ENCODE data around the gene GNMT. TPM values are rescaled to one million over a fixed set of nuclear protein-coding genes. Genes with fewer than 3 reads are reported as not detected.

The GNMT gene
- polyA plus RNA-seq, 1 of the 3 experiments (the other 2 are of a cell fraction), result 2.0 TPM

DNA sequence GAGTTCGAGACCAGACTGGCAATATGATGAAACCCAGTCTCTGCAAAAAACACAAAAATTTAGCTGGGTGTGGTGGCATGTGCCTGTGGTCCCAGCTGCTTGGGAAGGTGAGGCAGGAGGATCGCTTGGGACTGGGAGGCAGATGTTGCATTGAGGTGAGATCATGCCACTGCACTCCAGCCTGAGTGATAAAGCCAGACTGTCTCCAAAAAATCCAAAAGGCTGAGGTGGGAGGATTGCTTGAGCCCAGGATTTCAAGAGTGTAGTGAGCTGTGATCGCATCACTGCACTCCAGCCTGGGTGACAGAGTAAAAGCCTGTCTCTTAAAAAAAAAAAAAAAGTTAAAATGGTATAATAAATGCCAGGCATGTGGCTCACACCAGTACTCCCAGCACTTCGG is 46.0 kb upstream of the GNMT start:
- Histone ChIP-seq H3F3A (replicated peaks; ENCODE audit: insufficient read depth) (no peaks in the 10 kb centered on the region), H3K79me2 (ENCODE audit: insufficient read depth) (no peaks in the 10 kb centered on the region), H3K9ac (no peak overlapping the region), H3K4me3 (ENCODE audit: low read depth in 2 of 2, low read length in 1 of 2) (no peak overlapping the region), H4K20me1 (ENCODE audit: insufficient read depth) (no peaks in the 10 kb centered on the region), H3K27me3 (ENCODE audit: insufficient read depth) (no peaks in the 10 kb centered on the region), H3K4me1 (ENCODE audit: control insufficient read depth in 1 of 2, insufficient read depth in 2 of 2, low read depth in 1 of 2, low read length in 1 of 2) (no peaks in the 10 kb centered on the region), H2AFZ (ENCODE audit: low read depth) (no peak overlapping the region), H3K27ac (ENCODE audit: low read depth in 2 of 2, low read length in 1 of 2) (no peak overlapping the region), H3K36me3 (replicated peaks in 1 of 2; ENCODE audit: control insufficient read depth in 1 of 2, insufficient read depth in 2 of 2, low read length in 1 of 2) (no peaks in the 10 kb centered on the region), H3K9me2 (no peaks in the 10 kb centered on the region), H3K4me2 (no peak overlapping the region), H3K9me3 (no peaks in the 10 kb centered on the region)
- 78% methylated on average over 4 of the region's 4 CpGs for WGBS (ENCODE audit: low lambda C conversion rate)
- CTCF ChIA-PET, result interaction anchor here (0.6 to 2.4 kb wide), 3 partner anchors 14 to 229 kb away, joined by 3 to 7 read pairs (median 4); no protein-coding TSS in a partner anchor
- no peak for TF ChIP-seq EP300 (IDR thresholded peaks at IDR 0.05; ENCODE audit: borderline replicate concordance in 1 of 2, low read depth in 1 of 2, low read length in 1 of 2)
- POLR2A ChIA-PET, result interaction anchor here (1.6 kb wide), 1 partner anchor 14 kb away, joined by 6 read pairs; the partner anchor contains the start of gene CNPY3
- no peak for DNase-seq

DNA sequence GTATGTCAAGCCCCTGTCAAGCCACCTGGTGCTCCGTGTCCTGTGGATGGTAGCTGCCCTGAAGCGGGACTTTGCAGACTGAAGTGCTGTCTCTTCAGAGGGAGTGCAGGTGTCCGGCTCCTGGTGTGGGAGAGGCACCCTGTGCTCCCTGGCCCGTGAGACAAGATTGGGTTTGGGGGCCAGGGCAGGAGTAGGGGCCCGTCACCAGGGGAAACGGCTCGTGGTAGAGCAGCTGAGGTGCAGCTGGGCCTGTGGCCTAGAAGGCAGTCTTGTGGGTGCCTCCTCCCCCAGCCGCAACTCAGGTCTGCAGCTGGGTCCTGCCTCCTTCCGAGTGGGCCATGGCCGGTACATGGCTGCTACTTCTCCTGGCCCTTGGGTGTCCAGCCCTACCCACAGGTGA is 44.8 kb upstream of the GNMT start, which contains the start of gene PTCRA:
Gene PTCRA, plus strand, starts transcription at position 322 of the 400 bp plus-strand sequence. Its CDS starts 17 bp downstream, at position 339.
- Histone ChIP-seq H4K20me1 (ENCODE audit: insufficient read depth) (no peaks in the 10 kb centered on the region), H3F3A (replicated peaks; ENCODE audit: insufficient read depth) (no peaks in the 10 kb centered on the region), H3K9ac (no peak within 1 kb of the TSS), H3K4me1 (ENCODE audit: control insufficient read depth in 1 of 2, insufficient read depth in 2 of 2, low read depth in 1 of 2, low read length in 1 of 2) (no peaks in the 10 kb centered on the region), H3K9me3 (no peaks in the 10 kb centered on the region), H3K79me2 (ENCODE audit: insufficient read depth) (no peaks in the 10 kb centered on the region), H3K9me2 (no peaks in the 10 kb centered on the region), H3K27ac (ENCODE audit: low read depth in 2 of 2, low read length in 1 of 2) (no peak within 1 kb of the TSS), H3K4me3 (ENCODE audit: low read depth in 2 of 2, low read length in 1 of 2) (no peak within 1 kb of the TSS), H3K27me3 (ENCODE audit: insufficient read depth) (no peaks in the 10 kb centered on the region), H3K4me2 (no peak within 1 kb of the TSS), H2AFZ (ENCODE audit: low read depth) (no peak within 1 kb of the TSS), H3K36me3 (replicated peaks in 1 of 2; ENCODE audit: control insufficient read depth in 1 of 2, insufficient read depth in 2 of 2, low read length in 1 of 2) (no peaks in the 10 kb centered on the region)
- DNase-seq, result no peak
- TF ChIP-seq FOXM1 (IDR thresholded peaks at IDR 0.05; ENCODE audit: low read depth) (no peak), JUND (IDR thresholded peaks at IDR 0.05) (no peak), GATA2 (CRISPR knock-in tag; IDR thresholded peaks at IDR 0.05) (no peak), FOSL2 (IDR thresholded peaks at IDR 0.05; ENCODE audit: borderline replicate concordance, low read depth) (no peak), YY1 (IDR thresholded peaks at IDR 0.05; ENCODE audit: low read depth) (no peak), TCF12 (IDR thresholded peaks at IDR 0.05) (no peak), GABPA (IDR thresholded peaks at IDR 0.05; ENCODE audit: low read depth) (no peak), RAD21 (IDR thresholded peaks at IDR 0.05; ENCODE audit: low read length) (no peak), ELF1 (IDR thresholded peaks at IDR 0.05) (no peak)
- TF ChIP-seq, protein P1, sequence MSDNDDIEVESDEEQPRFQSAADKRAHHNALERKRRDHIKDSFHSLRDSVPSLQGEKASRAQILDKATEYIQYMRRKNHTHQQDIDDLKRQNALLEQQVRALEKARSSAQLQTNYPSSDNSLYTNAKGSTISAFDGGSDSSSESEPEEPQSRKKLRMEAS (IDR thresholded peaks at IDR 0.05; ENCODE audit: low read depth), result no peak
- TF ChIP-seq, protein P2, sequence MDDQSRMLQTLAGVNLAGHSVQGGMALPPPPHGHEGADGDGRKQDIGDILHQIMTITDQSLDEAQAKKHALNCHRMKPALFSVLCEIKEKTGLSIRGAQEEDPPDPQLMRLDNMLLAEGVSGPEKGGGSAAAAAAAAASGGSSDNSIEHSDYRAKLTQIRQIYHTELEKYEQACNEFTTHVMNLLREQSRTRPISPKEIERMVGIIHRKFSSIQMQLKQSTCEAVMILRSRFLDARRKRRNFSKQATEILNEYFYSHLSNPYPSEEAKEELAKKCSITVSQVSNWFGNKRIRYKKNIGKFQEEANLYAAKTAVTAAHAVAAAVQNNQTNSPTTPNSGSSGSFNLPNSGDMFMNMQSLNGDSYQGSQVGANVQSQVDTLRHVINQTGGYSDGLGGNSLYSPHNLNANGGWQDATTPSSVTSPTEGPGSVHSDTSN (IDR thresholded peaks at IDR 0.05), result no peak
- ChIA-PET CTCF (interaction anchor here (2.4 kb wide), 1 partner anchor 15 kb away, joined by 7 read pairs; no protein-coding TSS in a partner anchor), POLR2A (no interaction called here)
- WGBS (ENCODE audit: low lambda C conversion rate), result no CpG with 5 or more reads among the region's 10 CpGs

DNA sequence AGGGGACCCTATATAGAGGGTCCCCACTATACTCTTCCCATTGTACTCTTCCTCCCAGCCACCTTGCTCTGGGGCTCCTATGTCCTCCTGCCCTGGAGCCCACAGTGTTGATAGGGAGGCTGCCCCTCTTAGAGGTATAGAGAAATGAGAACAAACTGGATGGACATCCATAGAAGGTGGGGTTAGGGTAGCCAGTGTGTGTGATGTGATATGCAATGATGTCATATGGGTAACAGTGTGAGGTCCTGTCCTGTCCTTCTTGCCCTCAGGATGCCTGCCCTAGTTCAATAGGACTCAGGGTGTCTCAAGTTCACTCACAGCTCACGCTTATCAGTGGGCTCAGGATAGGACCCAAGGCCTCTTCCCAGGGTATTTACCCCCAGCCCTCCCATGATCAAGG is 44.3 kb upstream of the GNMT start:
- no peaks in the 10 kb centered on the region for H3K4me1 ChIP-seq (ENCODE audit: control insufficient read depth in 1 of 2, insufficient read depth in 2 of 2, low read depth in 1 of 2, low read length in 1 of 2)
- H3F3A ChIP-seq (replicated peaks; ENCODE audit: insufficient read depth), result no peaks in the 10 kb centered on the region
- WGBS (ENCODE audit: low lambda C conversion rate), result no CpG with 5 or more reads among the region's 1 CpG
- H3K79me2 ChIP-seq (ENCODE audit: insufficient read depth), result no peaks in the 10 kb centered on the region
- H4K20me1 ChIP-seq (ENCODE audit: insufficient read depth), result no peaks in the 10 kb centered on the region
- no peak for DNase-seq
- H3K36me3 ChIP-seq (replicated peaks in 1 of 2; ENCODE audit: control insufficient read depth in 1 of 2, insufficient read depth in 2 of 2, low read length in 1 of 2), result no peaks in the 10 kb centered on the region
- no peak overlapping the region for H3K9ac ChIP-seq
- H3K9me2 ChIP-seq, result no peaks in the 10 kb centered on the region
- ChIA-PET CTCF (interaction anchor here (1.3 to 2.4 kb wide), 2 partner anchors 14 to 15 kb away, joined by 3 to 7 read pairs; no protein-coding TSS in a partner anchor), POLR2A (interaction anchor here (1.2 kb wide), 1 partner anchor 13 kb away, joined by 5 read pairs; the partner anchor contains the start of gene CNPY3)
- H2AFZ ChIP-seq (ENCODE audit: low read depth), result no peak overlapping the region
- H3K4me2 ChIP-seq, result no peak overlapping the region
- H3K4me3 ChIP-seq (ENCODE audit: low read depth in 2 of 2, low read length in 1 of 2), result no peak overlapping the region
- no peaks in the 10 kb centered on the region for H3K27me3 ChIP-seq (ENCODE audit: insufficient read depth)
- H3K9me3 ChIP-seq, result no peaks in the 10 kb centered on the region
- H3K27ac ChIP-seq (ENCODE audit: low read depth in 2 of 2, low read length in 1 of 2), result no peak overlapping the region
- TF ChIP-seq FOXJ3 (CRISPR knock-in tag; IDR thresholded peaks at IDR 0.05) (no peak), NRF1 (IDR thresholded peaks at IDR 0.05; ENCODE audit: low read depth, low read length) (no peak), ELF1 (IDR thresholded peaks at IDR 0.05) (no peak), SMC3 (IDR thresholded peaks at IDR 0.05; ENCODE audit: low read depth, low read length) (no peak), RCOR1 (IDR thresholded peaks at IDR 0.05; ENCODE audit: low read length) (no peak)
- TF ChIP-seq, protein P3, sequence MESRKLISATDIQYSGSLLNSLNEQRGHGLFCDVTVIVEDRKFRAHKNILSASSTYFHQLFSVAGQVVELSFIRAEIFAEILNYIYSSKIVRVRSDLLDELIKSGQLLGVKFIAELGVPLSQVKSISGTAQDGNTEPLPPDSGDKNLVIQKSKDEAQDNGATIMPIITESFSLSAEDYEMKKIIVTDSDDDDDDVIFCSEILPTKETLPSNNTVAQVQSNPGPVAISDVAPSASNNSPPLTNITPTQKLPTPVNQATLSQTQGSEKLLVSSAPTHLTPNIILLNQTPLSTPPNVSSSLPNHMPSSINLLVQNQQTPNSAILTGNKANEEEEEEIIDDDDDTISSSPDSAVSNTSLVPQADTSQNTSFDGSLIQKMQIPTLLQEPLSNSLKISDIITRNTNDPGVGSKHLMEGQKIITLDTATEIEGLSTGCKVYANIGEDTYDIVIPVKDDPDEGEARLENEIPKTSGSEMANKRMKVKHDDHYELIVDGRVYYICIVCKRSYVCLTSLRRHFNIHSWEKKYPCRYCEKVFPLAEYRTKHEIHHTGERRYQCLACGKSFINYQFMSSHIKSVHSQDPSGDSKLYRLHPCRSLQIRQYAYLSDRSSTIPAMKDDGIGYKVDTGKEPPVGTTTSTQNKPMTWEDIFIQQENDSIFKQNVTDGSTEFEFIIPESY (IDR thresholded peaks at IDR 0.05; ENCODE audit: borderline replicate concordance, low read depth), result no peak
- TF ChIP-seq, protein P4, sequence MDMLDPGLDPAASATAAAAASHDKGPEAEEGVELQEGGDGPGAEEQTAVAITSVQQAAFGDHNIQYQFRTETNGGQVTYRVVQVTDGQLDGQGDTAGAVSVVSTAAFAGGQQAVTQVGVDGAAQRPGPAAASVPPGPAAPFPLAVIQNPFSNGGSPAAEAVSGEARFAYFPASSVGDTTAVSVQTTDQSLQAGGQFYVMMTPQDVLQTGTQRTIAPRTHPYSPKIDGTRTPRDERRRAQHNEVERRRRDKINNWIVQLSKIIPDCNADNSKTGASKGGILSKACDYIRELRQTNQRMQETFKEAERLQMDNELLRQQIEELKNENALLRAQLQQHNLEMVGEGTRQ (IDR thresholded peaks at IDR 0.05; ENCODE audit: borderline replicate concordance, low read depth, low read length), result no peak
- TF ChIP-seq, protein P1 (IDR thresholded peaks at IDR 0.05; ENCODE audit: low read depth), result no peak

Data from SK-N-SH (cell line).